ENCODE results near the gene GRB2.
"Not testable (repeated sequence)": the region's sequence is repeated elsewhere in the genome, so short reads cannot be mapped to it uniquely, and the experiment has no call there.

Gene GRB2

DNA sequence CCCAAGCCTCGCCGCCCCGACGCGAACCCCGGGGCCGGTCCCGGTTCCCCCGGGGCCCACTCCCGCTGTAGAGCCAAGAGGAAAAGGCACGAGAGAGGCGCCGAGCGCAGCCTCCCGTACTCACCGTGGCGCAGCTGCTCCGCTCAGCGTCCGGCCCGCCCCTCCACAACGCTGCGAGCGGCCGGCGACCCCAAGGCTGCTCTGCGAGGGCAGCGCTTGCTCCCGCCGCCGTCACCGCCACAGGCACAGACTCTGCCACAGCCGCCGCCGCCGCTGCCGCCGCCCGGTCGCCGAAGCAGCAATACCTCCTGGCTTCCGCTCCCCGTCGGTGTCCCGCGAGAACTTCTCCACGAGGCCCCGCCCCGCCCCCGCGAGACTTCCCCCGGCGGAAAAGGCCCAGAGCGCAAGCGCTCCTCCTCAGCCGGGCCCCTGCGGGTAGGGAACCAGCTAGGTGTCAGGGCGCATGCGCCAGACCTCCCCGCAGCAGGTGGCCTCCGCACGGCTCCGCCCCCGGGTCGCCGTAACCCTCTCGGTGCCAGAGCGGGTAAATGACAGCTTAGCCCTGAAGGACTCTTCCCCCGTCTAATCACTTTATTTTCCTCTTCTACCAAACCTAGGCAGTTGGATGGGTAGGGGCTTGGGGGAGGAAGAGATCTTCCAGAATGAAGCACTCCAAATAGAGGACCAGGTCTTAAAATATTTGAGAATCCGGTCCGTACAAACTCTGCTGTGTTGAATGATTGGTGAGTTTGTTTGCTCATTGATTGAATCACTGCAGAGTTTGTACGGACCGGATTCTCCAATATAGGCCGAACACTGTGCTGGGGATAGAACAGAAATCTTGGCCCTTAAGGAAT, at the start of gene GRB2:
Gene GRB2 (minus strand): TSS at position 314 of the 857 bp plus-strand sequence. CDS start 12,050 bp downstream, outside the sequence.
- peak; percentile 89 for ATAC-seq
- DNase-seq: peak; percentile 100

DNA sequence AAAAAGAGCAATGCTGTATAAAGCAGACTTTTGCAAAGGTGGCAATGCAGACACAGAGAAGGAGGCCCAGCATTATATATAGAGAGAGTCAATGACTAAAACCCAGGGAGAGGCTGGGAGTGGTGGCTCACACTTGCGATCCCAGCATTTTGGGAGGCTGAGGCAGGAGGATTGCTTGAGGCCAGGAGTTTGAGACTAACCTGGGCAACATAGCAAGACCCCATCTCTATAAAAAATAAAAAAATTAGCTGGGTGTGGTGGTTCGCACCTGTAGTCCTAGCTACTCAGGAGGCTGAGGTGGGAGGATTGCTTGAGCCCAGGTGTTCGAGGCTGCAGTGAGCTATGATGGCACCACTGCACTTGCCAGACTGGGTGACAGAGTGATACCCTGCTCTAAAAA, 49.2 kb upstream of the GRB2 start:
- not testable (repeated sequence) for DNase-seq, ATAC-seq

DNA sequence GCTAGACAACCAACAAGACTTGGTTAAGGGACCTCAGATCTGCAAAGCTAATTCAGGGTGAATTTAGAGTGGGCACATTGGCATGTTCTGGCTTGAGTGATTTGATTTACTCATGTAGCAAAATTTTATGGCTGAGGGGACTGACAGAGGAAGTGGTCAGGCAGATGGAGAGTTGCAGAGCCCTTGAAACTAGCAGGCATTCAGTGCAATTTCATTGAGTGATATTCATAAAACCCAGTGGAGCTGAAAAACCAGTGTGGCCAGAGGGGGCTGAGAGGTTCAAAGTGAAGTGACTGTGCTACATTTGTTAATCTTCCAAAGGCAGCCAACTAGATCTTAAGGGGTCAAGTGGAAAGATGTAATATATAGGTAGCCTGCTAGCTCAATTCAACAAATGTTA, 48.7 kb upstream of the GRB2 start:
- no peak for ATAC-seq

GRCh38 chr17:75450270-75450669, 44.8 kb upstream of the GRB2 start:
- DNase-seq (no peak), ATAC-seq (no peak)

More for the DNA sequence above, 48.7 kb upstream of the GRB2 start:
- no peak for DNase-seq

GRCh38 chr17:75447951-75448856, 42.7 kb upstream of the GRB2 start:
- DNase-seq (no peak), ATAC-seq (no peak)

DNA sequence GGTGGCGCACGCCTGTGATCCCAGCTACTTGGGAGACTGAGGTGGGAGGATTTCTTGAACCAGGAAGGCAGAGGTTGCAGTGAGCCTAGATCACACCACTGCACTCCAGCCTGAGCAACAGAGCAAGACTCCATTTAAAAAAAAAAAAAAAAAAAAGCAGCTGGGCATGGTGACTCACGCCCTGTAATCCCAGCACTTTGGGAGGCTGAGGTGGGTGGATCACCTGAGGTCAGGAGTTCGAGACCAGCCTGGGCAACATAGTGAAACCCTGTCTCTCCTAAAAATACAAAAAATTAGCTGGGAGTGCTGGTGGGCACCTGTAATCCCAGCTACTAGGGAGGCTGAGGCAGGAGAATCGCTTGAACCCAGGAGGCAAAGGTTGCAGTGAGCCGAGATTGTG, 40.4 kb upstream of the GRB2 start:
- not testable (repeated sequence) for DNase-seq, ATAC-seq

- no peak for ATAC-seq
Observed at GRCh38 chr17:75445296-75445695, 39.8 kb upstream of the GRB2 start.

GRCh38 chr17:75442168-75443103, 37.0 kb upstream of the GRB2 start:
- no peak for DNase-seq
- no peak for ATAC-seq

More at GRCh38 chr17:75445296-75445695, 39.8 kb upstream of the GRB2 start:
- no peak for DNase-seq

DNA sequence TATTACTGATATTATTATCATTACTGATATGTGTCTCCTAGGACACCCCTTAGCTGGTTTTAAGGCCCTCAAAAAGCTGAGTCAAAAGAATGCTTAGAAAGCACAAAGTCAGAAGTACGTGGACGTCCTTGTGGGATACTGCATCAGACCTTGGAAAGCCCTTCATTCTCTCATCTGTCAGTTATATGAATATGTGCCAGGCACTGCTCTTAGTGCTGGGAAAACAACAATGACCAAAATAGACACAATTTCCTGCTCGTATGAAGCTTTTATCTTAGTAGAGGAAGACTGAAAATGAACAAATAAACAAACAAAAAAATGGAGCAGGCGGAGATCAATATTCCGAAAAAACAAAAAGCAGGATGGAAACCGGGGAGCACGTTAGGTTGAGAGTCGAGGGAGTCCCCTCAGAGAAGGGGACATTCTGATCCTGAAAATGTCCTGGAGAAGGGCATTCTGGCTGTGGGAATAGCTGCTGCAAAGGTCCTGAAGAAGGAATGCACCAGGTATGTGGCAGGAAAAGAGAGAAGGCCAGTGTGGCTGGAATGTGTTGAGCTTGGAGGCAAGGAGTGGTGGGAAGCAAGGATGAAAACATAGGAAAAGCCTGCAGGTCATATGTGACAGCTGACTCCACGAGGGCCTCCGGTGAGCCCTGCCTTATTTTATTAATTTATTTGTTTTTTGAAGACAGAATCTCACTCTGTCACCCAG, 35.4 kb upstream of the GRB2 start:
- DNase-seq (no peak), ATAC-seq (no peak)

- ATAC-seq: no peak
- DNase-seq: no peak
Observed at GRCh38 chr17:75439287-75439686, 33.8 kb upstream of the GRB2 start.

DNA sequence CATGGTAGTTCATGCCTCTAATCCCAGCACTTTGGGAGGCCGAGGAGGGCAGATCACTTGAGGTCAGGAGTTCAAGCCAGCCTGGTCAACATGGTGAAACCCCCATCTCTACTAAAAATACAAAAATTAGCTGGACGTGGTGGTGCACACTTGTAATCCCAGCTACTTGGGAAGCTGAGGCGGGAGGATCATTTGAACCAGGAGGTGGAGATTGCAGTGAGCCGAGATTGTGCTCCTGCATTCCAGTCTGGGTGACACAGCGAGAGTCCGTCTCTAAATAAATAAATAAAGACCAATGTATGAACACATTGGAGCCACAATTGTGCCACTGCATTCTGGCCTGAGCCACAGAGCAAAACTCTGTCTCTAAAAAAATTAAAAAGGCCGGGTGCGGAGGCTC, 31.9 kb upstream of the GRB2 start:
- DNase-seq, ATAC-seq: not testable (repeated sequence)

- not testable (repeated sequence) for DNase-seq, ATAC-seq
Observed at GRCh38 chr17:75434433-75434832, 29.0 kb upstream of the GRB2 start.

DNA sequence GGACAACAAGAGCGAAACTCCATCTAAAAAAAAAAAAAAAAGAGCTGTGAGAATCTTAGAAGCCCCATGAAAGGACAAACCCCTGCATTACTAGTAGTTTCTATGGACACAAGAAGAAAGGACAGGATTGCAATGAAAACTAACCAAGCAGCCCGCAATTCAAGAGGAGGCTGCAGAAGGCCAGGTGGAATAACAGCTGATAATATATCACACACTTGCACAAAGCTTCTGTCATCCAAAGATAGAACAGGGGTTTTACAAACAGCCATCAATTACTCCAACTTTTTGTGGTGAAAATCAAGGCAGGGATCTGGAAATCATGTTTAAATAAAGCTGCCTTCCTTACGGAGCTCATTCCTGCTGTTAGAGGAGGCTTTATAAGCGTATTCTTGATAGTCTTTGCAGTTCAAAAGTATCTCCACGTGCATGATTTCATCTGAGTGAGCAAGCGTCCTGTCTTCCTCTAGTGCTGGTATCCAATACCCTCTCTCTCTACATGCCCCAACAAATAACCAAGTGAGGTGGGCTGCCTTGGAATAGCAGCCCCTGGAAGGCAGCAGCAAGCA, 27.8 kb upstream of the GRB2 start:
- DNase-seq (no peak), ATAC-seq (no peak)

- ATAC-seq (no peak), DNase-seq (no peak)
Observed at GRCh38 chr17:75430159-75430974, 24.9 kb upstream of the GRB2 start.

GRCh38 chr17:75428543-75429469, 23.3 kb upstream of the GRB2 start:
- ATAC-seq: no peak
- no peak for DNase-seq

GRCh38 chr17:75418531-75418930, 13.1 kb upstream of the GRB2 start:
- no peak for ATAC-seq
- no peak for DNase-seq

- no peak for ATAC-seq
- no peak for DNase-seq
Observed at GRCh38 chr17:75417054-75417580, 11.6 kb upstream of the GRB2 start.

DNA sequence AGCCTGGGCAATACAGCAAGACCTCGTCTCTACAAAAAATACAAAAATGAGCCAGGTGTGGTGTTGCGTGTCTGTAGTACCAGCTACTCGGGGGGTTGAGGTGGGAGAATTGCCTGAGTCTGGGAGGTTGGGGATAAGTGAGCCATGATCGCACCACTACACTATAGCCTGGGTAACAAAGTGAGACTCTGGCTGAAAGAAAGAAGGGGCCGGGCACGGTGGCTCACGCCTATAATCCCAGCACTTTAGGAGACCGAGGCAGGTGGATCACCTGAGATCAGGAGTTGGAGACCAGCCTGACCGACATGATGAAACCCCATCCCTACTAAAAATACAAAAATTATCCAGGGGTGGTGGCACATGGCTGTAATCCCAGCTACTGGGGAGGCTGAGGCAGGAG, 10.5 kb upstream of the GRB2 start:
- no peak for ATAC-seq

More for the DNA sequence above, 10.5 kb upstream of the GRB2 start:
- DNase-seq: no peak

Data from stimulated activated naive CD8-positive, alpha-beta T cell treated with anti-CD3 and anti-CD28 coated beads, Interleukin-15, Interleukin-2, amounts not matched to agents 100 U/mL and 50 U/mL, for 24 hours (primary cell).